ENCODE data around the gene CTNND2.
"Not testable (repeated sequence)": the region's sequence is repeated elsewhere in the genome, so short reads cannot be mapped to it uniquely, and the experiment has no call there.

The CTNND2 gene

DNA sequence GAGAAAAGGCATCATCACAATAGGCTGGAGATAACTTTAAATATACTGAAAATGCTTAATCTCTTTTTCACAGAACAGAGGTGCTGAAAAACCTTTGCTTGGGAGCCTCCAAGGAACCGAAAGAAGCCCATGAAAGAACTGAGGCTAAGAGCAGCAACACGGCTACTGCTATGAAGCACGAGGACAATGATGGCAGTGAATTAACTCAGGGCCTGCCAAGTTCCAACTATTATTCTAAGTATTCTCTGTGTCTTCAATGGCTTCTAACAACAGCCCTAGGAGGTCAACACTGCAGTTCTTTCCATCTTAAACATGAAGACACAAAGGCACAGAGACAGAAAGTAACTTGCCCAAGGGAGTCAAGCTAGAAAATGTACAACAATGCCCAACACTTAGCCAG, 850.2 kb downstream of the CTNND2 start:
- no peak for DNase-seq

DNA sequence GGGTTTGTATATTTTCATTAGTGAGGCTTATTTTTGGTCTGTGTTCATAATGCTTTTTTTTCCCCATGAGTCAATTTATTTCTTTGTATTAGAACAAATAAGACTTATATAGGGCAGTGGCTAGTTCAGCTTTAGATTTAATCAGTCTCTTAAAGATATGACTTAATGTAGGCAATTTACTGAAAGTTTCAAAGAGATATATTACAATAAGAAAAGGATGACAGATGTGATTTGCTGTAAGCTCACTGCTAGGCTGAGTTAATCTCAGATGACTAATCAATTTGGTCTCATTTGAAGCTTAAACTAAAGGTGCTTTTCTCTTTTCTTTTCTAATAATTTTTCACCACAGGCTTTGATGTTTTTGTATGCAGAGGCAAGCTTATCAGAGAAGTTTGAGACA, 851.4 kb downstream of the CTNND2 start:
- no peak for DNase-seq

DNA sequence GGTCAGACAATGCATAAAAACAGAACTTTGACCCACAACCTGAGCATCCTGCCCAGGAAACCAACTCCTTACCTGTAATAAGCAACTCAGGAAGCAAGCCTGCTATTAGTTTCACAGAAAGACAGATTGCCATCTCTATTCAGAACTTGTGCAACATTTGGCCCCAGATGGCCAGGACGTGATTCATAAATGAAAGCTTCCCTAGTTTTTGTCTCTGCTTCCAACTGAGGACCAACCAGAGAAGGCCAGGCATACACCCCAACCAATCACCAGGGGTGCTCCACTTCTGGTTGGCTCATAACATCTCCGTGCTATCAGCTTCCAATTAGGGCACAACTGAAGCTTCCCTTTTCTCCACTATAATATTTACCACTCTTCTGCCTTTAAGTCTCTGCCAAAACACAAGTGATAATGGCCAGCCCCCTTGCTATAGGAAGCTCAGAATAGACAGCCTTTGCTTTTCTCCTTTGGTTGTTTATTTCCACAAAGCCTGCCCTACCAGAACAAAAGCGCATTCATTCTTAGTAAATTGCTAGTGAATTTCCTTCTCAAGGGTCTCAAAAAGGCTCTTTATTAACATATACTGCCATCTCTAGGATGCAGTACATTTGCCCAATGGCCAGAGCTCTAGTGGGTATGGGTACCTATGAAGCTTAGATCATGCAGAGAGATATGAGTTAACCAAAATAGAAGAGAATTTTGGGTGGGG, 853.5 kb downstream of the CTNND2 start:
- DNase-seq, result no peak

DNA sequence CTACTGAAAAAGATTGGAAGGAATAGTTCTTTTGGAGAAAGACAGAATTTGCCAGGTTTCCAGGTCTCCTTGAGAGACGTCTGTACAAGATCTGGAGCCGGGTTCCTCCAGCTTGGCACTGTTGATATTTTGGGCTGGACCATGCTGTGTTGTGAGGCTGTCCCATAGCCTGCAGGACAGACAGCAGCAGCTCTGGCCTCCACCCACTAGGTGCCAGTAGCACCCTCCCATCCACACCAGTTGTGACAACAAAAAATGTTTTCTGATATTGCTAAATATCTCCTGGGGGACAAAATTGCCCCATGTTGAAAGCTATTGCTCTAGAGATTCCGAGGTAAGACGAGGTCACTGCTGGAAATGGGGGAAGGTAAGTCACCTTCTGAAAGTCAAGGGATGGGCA, 855.5 kb downstream of the CTNND2 start:
- no peak for DNase-seq

DNA sequence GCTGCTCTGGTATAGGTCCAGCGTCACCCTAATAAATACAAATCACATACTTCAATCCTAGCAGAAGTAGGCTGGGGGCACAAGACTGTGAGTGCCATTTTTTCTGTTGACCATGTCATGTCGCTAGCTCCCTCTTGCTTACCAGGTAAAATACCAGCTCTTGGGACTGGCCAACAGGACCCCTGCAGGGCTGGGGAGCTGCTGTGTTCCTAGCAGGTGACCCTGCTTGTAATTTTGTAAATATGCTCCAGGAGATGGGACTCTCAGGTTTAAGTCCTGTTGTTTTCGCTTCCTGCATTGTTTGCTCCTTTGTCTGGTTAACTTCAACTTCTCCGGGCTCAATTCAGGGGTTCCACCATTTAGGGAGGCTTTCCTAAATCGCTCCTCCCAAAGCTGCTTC, 856.6 kb downstream of the CTNND2 start:
- no peak for DNase-seq

DNA sequence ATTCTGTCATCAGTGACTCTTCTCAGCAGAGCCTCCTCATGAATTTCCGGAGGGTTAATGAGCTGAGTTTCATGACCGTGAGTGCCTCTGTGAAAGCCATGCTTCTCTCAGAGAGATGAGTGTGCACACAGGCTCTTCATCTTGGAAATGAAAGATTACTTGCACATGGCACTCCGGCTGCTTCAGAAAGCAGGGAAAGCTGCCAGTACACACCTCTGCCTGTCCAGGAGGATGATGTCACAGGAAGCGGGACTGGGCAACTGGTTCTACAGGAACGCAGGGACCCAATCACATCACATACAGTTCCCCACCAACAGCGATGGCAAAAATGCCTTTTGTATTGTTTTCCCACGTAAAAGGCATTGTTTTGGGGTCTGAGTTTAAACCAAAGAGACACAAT, 857.2 kb downstream of the CTNND2 start:
- DNase-seq, result no peak

DNA sequence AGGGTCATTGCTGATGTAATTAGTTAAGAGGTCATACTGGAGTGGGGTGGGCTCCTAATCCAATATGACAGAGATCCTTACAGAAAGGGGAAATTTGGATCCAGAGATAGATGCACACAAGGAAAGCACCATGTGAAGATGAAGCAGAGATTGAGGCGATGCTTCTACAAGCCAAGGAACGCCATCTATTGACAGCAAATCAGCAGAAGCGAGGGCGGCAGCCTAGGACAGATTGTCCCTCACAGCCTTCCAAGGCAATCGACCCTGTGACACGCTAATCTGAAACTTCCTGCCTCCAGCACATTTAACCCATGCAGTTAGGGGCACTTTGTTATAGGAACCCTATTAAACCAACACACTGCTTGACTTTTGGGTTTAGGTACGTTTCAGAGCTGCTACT, 858.1 kb downstream of the CTNND2 start:
- no peak for DNase-seq

DNA sequence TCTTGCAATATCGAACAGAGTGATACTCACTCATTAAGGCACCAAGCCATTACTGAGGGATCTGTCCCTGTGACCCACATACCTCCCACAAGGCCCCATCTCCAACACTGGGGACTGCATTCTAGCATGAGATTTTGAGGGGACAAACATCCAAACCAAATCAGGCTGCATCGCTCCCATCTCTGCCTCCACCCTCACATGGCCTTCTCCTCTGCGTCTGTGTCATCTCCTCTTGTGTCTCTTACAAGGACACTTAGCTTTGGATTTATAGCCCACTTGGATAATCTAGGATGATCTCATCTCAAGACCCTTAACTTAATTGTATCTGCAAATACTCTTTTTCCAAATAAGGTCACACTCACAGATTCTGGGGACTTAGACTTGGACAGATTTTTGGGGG, 858.8 kb downstream of the CTNND2 start:
- DNase-seq, result no peak

DNA sequence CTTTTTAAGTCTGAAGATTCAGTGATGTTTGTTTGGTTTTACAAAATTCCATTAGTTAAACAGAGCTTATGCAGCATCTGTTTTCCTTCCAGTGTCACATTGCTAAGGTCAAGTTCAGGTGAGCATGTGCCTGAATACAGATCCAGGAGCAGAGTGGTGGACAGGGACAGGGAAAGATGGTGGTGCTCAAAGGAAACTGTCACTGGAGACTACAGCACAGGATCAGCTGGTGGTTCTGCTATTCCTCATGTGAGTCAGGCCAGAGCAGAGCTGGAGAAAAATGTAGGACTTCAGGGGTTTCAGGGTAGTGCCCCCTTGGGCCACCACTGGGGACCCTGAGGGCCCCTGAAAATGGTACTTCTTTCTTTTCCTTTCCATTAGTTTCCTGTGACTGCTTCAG, 859.7 kb downstream of the CTNND2 start:
- no peak for DNase-seq

DNA sequence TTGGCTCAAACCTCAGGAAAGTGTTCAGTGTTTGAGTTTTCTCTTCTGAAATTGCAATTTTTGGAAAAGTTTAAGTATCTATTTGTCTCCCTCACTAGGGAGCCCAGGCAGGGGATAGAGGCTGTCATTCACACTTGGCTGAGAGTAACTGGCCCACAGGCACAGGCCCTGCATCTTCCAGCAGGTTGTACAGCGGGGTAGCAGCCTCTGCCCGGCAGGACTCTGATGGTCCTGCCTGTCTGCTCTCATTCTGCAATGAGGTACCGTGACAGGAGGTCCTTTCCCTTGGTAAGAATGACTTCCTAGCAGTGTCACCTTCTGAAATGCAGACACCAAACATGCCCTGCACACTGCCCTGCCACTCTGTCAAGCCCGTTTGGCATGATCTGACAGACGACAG, 860.4 kb downstream of the CTNND2 start:
- no peak for DNase-seq

DNA sequence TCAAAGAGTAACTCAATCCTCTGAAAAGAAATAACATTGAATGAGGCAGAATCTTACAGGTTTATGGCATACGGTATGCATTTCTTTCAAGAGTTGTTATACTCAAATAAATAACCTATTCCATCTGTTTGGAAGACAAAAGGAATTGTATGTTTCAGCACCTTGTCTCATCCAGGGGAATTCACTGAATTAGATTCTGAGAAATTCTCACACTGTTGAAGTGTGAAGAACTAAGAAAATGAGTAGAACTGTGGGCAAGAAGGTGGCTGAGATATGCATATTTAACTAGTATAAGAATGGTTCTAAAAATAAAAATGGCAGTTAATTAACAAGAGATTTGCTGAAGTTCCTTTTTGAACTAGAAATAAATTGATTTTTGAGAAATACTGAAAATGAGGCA, 863.9 kb downstream of the CTNND2 start:
- no peak for DNase-seq

DNA sequence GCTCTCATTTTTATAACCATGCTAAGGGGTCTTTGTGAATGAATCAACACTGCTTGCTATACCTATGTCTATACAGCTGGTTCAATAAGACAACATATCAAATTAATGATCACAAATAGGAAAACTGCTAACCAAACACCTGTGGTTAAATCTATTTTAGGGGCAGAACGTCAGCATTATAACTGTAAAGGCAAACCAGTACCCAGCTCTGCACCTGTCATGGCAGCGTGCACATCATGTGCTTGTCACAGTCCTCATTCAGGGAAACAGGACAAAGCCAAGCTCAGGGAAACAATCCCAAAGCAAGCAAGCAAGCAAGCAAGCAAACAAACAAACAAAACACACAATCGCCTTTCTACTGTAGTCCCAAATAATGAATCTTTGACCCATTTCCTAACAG, 865.5 kb downstream of the CTNND2 start:
- no peak for DNase-seq

DNA sequence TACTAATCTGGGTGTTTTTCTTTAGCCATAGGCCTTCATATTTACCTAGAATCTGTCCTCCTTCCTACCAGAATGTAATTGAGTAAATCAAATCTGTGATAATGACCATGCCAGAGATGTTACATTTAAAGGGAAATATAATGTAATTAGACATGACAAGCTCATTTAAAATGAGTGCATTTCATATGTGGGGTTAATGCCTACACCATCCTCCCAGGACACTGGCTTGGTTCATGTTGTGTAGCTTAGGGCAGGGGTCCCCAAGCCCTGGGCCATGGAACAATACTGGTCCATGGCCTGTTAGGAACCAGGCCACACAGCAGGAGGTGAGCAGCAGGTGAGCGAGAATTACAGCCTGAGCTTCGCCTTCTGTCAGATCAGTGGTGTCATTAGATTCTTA, 866.3 kb downstream of the CTNND2 start:
- no peak for DNase-seq

DNA sequence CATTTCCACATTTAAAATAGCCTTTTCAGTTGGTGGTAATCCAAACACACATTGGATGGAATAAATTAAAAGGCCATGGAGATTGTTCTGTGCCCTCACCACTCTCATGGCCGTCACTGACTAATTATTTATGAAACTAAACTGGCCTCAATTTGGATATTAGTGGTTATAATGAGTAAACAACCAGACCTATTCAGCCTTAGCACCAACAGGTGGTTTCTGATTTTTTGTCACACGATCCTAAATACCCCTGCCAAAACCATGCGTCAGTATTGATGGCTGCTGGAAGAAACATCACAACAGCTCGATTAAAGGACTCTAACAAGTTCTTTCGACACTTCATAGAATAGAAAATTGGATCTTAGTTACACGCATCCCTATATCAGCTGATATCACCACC, 867.2 kb downstream of the CTNND2 start:
- no peak for DNase-seq

DNA sequence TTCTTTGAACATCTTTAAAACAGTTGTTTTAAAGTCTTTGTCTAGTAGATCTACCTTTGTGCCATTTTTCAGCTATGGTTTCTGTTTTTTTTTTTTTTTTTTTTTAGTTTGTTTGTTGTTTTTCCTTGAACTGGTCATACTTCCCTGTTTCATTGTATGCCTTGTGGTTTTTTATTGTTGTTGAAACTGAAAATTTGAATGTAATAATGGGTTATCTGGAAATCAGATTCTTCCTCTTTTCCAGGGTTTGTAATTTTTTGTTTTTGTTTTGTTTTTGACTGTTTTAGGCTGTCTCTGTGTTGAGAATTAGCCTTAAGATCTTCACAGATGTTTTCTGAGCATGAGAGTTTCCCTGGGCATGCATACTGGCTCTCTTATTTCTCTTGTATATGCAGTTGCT, 873.6 kb downstream of the CTNND2 start:
- DNase-seq, result no peak

DNA sequence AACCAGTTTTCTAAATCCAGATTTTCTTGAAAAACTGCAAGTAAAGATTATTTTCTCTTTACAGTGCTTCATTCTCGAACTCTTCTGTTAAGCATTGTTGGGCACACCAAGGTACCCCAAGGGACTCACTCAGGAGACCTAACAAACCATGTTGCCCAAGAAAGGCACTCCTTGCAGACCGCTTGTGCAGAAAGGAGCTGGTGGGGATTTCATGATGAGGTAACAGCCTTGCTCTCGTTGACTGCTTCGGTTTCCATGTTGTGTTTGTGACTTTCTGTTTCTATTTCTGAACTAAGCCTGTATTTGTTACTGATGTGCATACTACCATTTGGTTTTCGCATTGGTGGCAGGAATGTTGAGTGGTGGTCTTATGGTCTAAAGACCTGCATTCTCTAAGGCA, 876.6 kb downstream of the CTNND2 start:
- no peak for DNase-seq

DNA sequence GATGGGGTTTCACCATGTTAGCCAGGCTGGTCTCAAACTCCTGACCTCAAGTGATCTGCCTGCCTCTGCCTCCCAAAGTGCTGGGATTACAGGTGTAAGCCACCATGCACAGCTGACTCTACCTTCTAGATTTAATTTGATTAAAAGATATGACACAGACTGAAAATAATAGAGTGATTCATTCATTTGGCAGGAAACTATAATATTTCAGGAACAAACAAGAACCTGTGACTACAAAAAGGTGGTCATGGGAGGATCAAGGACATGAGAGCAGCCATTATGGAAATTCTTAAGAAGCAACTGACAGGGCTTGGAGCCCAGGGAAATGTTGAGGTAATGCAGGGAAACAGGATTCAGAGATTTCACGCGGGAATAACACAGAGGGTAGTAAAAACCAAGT, 877.7 kb downstream of the CTNND2 start:
- DNase-seq, result no peak

DNA sequence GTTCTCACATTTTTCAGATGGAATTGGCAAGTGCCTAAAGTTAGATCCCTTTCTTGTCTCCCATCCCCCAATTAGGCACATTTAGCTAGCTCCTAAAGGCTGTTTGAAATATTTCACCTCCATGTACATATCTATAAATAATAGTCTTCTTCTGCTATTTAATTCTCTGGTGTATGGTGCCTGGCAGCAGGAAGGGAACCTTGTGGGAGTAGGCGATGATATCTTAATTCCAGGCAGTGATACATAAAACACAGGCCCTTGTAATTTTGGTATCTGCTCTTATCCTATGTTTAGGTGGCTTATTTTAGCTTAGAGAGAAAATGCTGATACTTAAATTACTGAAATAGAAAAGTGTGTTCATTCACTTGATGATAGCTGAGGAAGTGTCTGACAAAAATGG, 880.3 kb downstream of the CTNND2 start:
- DNase-seq, result no peak

DNA sequence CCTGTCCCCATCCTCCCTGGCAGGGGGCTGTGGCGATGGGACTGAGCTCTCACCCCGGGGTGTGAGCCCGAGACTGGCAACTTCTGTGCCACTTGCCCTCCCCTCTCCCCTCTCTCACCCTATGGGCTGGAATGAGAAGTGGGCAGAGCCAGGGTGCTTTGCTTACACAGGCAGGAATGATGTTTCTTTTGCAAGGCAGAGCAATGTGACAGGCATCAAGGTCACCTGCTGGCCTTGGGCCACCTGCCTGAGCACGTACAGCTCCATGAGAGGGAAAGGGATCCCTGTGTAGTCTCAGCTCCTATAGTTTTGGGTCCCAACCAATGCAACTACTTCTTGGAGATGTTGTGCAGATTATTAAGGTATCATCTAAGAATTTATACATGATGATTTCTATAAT, 890.5 kb downstream of the CTNND2 start:
- no peak for DNase-seq

DNA sequence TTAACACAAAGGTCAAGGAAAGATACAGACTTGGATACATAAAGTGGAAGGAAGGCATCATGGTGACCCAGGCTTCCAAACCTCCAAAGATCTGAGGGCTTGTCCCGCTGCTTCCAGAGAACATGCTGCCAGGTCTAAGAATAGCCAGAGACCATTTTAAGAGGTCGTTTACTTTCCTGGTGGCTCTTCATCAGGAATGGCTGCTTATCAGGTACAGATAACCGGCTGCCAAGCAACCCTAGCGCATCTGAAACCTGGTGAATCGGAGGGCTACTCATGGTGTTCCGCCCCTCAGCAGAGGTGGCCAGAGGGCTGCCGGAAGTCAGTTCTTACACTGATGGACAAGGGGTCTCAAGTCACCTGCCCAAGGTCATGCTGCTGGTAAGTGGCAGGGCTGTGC, 892.0 kb downstream of the CTNND2 start:
- no peak for DNase-seq

DNA sequence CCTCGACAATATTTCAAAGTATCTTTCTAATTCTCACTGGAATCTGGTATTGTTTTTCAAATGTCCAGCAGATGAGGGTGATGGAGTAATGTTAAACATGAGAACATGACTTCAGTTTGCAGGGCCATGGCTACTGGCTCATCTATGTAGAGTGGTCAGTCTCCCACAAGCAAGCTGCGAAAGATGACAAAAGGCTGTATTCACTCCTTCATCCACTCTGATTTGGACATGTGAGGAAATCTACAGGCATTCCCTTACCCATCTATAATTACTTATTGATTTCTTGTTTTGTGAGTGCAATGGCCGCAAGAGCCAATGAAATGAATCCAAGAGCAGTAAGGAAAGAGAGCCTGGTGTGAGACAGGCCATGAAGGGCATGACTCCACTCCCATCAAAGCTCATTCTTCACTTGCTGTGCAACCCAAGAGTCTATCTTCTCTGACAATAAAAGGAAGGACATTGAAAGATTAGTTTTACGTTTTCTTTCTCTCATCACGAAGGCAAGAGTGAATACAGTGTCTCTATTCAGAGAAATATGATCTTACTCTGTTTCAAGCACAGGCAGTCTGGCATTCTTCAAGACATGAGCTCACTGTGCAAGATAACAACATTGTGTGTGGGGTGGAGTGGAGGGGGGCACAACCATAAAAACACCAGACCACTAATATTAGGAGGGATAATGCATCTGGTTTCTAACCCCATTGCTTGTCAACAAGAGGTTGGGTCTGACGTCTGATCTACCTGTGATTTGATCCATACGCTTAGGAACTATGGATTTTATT, 893.6 kb downstream of the CTNND2 start:
- DNase-seq, result no peak

DNA sequence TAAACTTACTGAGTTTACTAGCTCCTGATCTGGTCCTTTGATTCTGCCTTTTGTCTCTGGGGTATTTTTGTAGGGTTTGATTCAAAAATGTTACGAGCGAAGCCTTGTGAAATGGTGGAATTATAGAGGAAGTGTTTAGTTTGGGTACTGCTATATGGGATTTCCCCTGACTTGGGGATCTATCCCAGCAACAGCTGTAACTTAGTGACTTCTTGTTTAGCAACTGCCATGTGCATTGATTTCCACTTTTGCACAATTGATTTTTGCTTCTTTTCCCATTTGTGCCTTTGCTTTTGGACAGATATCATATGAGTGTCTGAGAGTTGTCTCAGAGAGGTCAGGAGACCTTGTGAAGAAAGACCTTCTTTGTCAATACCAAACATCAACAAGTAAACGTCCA, 894.7 kb downstream of the CTNND2 start:
- DNase-seq, result no peak

DNA sequence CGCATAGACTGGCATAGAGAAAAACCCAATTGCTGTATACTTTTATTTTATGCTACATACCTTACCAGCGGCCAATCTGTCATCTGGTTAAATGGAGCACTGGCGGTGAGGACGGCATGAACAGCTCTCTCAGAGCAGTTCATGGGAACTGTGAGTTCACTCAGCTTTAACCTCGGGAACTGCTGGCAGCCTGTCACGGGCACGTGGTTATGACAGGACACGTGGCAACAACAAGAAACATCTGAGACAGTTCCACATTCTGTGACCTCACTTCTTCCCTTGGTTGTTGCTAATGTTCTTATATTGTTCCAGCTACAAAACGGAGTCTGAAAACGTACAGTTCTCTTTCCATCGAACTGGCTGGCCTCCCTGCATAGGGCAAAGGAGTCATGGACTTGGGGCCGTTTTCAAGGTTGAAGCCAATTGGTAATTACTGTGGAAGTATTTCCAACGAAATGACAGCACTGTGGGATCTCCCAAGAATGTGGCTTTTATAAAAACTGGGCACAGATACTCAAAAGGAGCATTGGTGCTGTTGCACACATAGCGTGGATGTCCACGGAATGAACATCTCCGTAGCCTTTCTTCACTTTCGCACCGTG, 896.9 kb downstream of the CTNND2 start:
- no peak for DNase-seq

DNA sequence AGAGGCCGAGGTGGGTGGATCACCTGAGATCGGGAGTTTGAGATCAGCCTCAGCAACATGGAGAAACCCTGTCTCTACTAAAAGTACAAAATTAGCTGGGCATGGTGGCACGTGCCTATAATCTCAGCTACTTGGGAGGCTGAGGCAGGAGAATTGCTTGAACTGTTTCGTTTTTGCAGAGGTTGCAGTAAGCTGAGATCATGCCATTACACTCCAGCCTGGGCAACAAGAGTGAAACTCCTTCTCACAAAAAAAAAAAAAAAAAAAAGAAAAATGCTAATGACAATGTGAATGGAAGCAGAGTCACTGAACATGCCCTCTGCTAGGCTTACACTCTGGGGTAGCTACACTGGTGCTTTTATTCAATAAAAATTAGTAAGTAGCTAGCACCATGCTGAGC, 899.7 kb downstream of the CTNND2 start:
- DNase-seq, result not testable (repeated sequence)

Measured in T1000 (cell line).